Prostate gland (tissue), 2 donors: Measurements from ENCODE around the gene SLC5A10.

Experiments used
- POLR2A ChIP-seq: fragments of 450-650 bp; IDR thresholded peaks from one replicate; pipeline ENCODE4 v1.6.1; 2016; ENCODE audit warnings: antibody characterized with exemption, mild to moderate bottlenecking
- POLR2AphosphoS5 ChIP-seq: sonication (generic); formaldehyde crosslinking; IDR thresholded peaks from one replicate; pipeline ENCODE4 v1.6.1; 2017; ENCODE audit warnings: antibody characterized with exemption
- TF ChIP-seq, protein P1 (sequence below), 4 experiments: fragments of 200-600 bp in 2 of 4; fragments of 450-650 bp in 2 of 4; sonication (generic) in 2 of 4; IDR thresholded peaks; 1 replicate in 3 of 4; 2 replicates in 1 of 4; pipeline ENCODE4 v1.5.1; 2016 to 2019; ENCODE audit warnings: antibody characterized with exemption in 4 of 4, mild to moderate bottlenecking in 2 of 4, moderate library complexity in 2 of 4

DNA sequence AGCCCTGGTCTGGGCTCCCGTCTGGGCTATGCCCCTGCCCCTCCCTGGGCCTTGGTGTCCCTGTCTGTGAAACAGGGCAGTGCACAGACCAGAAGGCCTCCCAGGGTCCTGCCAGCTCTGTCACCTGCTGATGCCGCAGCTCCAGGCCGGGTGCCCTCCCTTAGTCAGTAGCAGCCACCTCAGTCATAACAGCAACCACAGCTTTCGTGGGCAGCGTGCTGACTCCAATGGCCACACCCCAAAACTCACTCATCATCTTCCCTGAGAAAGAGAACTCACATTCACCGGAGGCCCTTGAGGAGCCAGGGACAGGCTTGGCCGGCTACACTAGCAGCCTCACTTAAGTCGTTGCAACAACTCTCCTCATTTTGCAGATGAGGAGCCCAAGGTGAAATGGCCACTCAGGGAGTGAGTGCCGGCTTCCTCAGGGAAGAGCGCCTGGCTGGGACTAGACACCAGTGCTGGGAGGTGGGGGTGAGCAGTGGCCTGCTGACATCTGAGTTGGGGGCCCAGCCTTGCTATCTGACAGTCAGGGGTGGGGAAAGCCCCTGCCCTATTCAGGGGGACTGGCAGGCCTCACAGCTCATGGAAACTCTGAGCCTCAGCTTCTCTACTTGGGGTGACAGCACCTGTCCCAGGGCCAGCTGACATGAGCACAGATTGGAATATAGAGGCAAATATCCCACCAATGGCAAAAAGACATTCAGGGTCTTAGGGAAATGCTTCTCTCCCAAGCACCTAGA, 22.6 kb downstream of the SLC5A10 start:
- TF ChIP-seq, protein P1, sequence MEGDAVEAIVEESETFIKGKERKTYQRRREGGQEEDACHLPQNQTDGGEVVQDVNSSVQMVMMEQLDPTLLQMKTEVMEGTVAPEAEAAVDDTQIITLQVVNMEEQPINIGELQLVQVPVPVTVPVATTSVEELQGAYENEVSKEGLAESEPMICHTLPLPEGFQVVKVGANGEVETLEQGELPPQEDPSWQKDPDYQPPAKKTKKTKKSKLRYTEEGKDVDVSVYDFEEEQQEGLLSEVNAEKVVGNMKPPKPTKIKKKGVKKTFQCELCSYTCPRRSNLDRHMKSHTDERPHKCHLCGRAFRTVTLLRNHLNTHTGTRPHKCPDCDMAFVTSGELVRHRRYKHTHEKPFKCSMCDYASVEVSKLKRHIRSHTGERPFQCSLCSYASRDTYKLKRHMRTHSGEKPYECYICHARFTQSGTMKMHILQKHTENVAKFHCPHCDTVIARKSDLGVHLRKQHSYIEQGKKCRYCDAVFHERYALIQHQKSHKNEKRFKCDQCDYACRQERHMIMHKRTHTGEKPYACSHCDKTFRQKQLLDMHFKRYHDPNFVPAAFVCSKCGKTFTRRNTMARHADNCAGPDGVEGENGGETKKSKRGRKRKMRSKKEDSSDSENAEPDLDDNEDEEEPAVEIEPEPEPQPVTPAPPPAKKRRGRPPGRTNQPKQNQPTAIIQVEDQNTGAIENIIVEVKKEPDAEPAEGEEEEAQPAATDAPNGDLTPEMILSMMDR (IDR thresholded peaks at IDR 0.05) = no peak
- TF ChIP-seq POLR2A (no peak), POLR2AphosphoS5 (no peak)
